ENCODE measurements around the gene POLE3. TPM values are rescaled to one million over a fixed set of nuclear protein-coding genes. Genes with fewer than 3 reads are reported as not detected.

POLE3 gene
- total and polyA plus RNA-seq, 9 of the 15 experiments (the other 6 are each of a cell fraction or from before 2014, with no cell fraction given) = 52.6 to 179 (median 110) TPM

- TF ChIP-seq ZNF639 (CRISPR knock-in tag; conservative IDR thresholded peaks at IDR 0.05 in 1 of 2, IDR thresholded peaks at IDR 0.05 in 1 of 2) = peak in 1 of 2 experiments; percentile 56; a peak in 1 of 4 replicates
- peak; percentile 63 for TF ChIP-seq RBM25 (IDR thresholded peaks at IDR 0.05; ENCODE audit: low read depth, low read length, severe bottlenecking)
- no peak for TF ChIP-seq RHOXF2B (CRISPR knock-in tag; conservative IDR thresholded peaks at IDR 0.05)
- no peak for TF ChIP-seq NCOA4 (IDR thresholded peaks at IDR 0.05; ENCODE audit: partially characterized antibody)
- no peak for TF ChIP-seq ZNF146 (CRISPR knock-in tag; IDR thresholded peaks at IDR 0.05; ENCODE audit: unreplicated experiment)
- no peak; the same call in 1 of the 2 replicates for TF ChIP-seq DPF2 (IDR thresholded peaks at IDR 0.05)
- TF ChIP-seq NFIX (CRISPR knock-in tag; IDR thresholded peaks at IDR 0.05; ENCODE audit: low read depth) = no peak
- no peak for TF ChIP-seq E2F4 (CRISPR knock-in tag; IDR thresholded peaks at IDR 0.05; ENCODE audit: low read depth)
- TF ChIP-seq, protein P1, sequence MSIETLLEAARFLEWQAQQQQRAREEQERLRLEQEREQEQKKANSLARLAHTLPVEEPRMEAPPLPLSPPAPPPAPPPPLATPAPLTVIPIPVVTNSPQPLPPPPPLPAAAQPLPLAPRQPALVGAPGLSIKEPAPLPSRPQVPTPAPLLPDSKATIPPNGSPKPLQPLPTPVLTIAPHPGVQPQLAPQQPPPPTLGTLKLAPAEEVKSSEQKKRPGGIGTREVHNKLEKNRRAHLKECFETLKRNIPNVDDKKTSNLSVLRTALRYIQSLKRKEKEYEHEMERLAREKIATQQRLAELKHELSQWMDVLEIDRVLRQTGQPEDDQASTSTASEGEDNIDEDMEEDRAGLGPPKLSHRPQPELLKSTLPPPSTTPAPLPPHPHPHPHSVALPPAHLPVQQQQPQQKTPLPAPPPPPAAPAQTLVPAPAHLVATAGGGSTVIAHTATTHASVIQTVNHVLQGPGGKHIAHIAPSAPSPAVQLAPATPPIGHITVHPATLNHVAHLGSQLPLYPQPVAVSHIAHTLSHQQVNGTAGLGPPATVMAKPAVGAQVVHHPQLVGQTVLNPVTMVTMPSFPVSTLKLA (conservative IDR thresholded peaks at IDR 0.05) = peak; percentile 73 to 85
- peak; percentile 63 for TF ChIP-seq CBFA2T3 (IDR thresholded peaks at IDR 0.05)
- TF ChIP-seq, protein P2, sequence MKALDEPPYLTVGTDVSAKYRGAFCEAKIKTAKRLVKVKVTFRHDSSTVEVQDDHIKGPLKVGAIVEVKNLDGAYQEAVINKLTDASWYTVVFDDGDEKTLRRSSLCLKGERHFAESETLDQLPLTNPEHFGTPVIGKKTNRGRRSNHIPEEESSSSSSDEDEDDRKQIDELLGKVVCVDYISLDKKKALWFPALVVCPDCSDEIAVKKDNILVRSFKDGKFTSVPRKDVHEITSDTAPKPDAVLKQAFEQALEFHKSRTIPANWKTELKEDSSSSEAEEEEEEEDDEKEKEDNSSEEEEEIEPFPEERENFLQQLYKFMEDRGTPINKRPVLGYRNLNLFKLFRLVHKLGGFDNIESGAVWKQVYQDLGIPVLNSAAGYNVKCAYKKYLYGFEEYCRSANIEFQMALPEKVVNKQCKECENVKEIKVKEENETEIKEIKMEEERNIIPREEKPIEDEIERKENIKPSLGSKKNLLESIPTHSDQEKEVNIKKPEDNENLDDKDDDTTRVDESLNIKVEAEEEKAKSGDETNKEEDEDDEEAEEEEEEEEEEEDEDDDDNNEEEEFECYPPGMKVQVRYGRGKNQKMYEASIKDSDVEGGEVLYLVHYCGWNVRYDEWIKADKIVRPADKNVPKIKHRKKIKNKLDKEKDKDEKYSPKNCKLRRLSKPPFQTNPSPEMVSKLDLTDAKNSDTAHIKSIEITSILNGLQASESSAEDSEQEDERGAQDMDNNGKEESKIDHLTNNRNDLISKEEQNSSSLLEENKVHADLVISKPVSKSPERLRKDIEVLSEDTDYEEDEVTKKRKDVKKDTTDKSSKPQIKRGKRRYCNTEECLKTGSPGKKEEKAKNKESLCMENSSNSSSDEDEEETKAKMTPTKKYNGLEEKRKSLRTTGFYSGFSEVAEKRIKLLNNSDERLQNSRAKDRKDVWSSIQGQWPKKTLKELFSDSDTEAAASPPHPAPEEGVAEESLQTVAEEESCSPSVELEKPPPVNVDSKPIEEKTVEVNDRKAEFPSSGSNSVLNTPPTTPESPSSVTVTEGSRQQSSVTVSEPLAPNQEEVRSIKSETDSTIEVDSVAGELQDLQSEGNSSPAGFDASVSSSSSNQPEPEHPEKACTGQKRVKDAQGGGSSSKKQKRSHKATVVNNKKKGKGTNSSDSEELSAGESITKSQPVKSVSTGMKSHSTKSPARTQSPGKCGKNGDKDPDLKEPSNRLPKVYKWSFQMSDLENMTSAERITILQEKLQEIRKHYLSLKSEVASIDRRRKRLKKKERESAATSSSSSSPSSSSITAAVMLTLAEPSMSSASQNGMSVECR (CRISPR knock-in tag; IDR thresholded peaks at IDR 0.05) = peak; percentile 80
- TF ChIP-seq ZNF79 (CRISPR knock-in tag; IDR thresholded peaks at IDR 0.05; ENCODE audit: low read depth) = no peak
- TF ChIP-seq POLR3G (IDR thresholded peaks at IDR 0.05; ENCODE audit: extremely low read depth, insufficient read length, insufficient replicate concordance) = no peak
- peak in 1 of 2 experiments; percentile 41; a peak in 1 of 4 replicates for TF ChIP-seq ARNT (IDR thresholded peaks at IDR 0.05)
- no peak for TF ChIP-seq ZNF57 (CRISPR knock-in tag; IDR thresholded peaks at IDR 0.05)
- TF ChIP-seq CTBP1 (IDR thresholded peaks at IDR 0.05; ENCODE audit: borderline replicate concordance) = peak; percentile 85; the same call in 1 of the 2 replicates
- TF ChIP-seq, protein P3, sequence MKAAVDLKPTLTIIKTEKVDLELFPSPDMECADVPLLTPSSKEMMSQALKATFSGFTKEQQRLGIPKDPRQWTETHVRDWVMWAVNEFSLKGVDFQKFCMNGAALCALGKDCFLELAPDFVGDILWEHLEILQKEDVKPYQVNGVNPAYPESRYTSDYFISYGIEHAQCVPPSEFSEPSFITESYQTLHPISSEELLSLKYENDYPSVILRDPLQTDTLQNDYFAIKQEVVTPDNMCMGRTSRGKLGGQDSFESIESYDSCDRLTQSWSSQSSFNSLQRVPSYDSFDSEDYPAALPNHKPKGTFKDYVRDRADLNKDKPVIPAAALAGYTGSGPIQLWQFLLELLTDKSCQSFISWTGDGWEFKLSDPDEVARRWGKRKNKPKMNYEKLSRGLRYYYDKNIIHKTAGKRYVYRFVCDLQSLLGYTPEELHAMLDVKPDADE (conservative IDR thresholded peaks at IDR 0.05; ENCODE audit: control insufficient read depth, low read depth, low read length) = peak; percentile 87
Observed at GRCh38 chr9:113401027-113401792, 9.3 kb downstream of the POLE3 start, which contains the start of gene ALAD (continued).
